Measurements from ENCODE around the gene DEAF1. TPM values are rescaled to one million over a fixed set of nuclear protein-coding genes. Genes with fewer than 3 reads are reported as not detected.
A peak's percentile ranks its signal among the peaks of the same experiment; 100 is the strongest.

Gene DEAF1
- total RNA-seq, 2 experiments from 2014 or later = 47.4 to 56.6 TPM

DNA sequence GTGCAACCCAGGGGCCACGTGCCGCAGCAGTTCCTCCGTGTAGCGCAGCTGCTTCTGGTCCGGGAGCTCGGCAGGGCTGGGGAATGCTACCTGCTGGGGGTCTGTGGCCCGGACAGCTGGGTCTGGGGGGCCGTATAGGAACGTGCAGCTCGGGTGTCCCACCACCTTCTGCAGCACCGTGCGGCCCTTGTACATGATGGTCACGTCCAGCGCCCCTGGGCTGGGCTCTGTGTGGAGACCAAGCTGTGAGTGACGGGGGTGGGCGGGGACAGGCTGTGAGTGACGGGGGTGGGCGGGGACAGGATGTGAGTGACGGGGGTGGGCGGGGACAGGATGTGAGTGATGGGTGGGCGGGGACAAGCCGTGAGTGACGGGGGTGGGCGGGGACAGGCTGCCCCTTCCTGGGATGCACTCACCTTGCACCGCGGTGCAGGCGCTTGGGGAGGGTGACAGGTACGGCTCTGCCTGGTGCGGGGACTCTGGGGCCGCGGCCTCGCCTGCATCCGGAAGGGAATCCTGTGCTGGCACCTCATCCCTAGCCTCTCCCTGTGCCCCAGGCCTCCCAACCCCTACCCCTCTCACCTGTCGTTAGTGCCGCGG lies 81.6 kb downstream of the DEAF1 start:
- DNase-seq (peak; percentile 92), ATAC-seq (peak; percentile 30)
- Mint-ChIP-seq H3K27me3 (no peaks in the 10 kb centered on the region), H3K9me3 (ENCODE audit: low read depth) (no peaks in the 10 kb centered on the region), H3K27ac (no peak overlapping the region), H3K4me1 (peaks cover 13% of the 10 kb centered on the region), H3K36me3 (ENCODE audit: low read depth) (peaks cover 22% of the 10 kb centered on the region), H3K4me3 (no peak overlapping the region)
- POLR2A ChIA-PET = no interaction called here
- intact Hi-C loops (cut with DNase I, micrococcal nuclease) = loop anchor here in 1 of 2 experiments (1.0 kb wide), 3 partner anchors 53 to 206 kb away; partner anchors contain the start of genes LMNTD2, RASSF7 and RNH1
- CTCF ChIA-PET = interaction anchor here (0.6 to 1.1 kb wide), 3 partner anchors 26 to 82 kb away, joined by 3 to 5 read pairs (median 4); partner anchors contain the start of genes DEAF1 and TMEM80

DNA sequence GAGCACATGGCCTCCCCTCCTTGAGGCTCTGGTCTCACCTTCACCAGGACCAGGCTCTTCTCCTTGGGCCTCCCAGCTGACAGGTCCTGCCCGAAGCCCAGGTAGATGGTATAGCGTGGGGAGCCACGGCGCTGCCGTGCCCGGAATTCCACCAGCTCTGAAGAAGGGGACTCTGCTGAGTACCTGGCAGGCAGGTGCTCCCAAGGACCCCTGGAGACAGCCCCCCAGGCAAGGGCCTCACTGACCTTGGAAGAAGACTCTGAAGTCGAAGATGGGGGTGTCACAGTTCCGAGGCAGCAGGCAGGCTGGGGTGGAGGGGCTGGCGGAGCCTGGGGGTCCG lies 82.1 kb downstream of the DEAF1 start:
- ChIA-PET POLR2A (no interaction called here), CTCF (interaction anchor here (0.6 to 1.1 kb wide), 4 partner anchors 25 to 92 kb away, joined by 3 to 5 read pairs (median 4); partner anchors contain the start of genes DEAF1 and TMEM80)
- no peak for DNase-seq
- Mint-ChIP-seq H3K9me3 (ENCODE audit: low read depth) (no peaks in the 10 kb centered on the region), H3K4me1 (peaks cover 13% of the 10 kb centered on the region), H3K36me3 (ENCODE audit: low read depth) (peaks cover 22% of the 10 kb centered on the region), H3K4me3 (no peak overlapping the region), H3K27me3 (no peaks in the 10 kb centered on the region), H3K27ac (no peak overlapping the region)
- no peak for ATAC-seq
- intact Hi-C loops (cut with DNase I, micrococcal nuclease) = loop anchor here in 1 of 2 experiments (1.0 kb wide), 3 partner anchors 53 to 206 kb away; partner anchors contain the start of genes LMNTD2, RASSF7 and RNH1

DNA sequence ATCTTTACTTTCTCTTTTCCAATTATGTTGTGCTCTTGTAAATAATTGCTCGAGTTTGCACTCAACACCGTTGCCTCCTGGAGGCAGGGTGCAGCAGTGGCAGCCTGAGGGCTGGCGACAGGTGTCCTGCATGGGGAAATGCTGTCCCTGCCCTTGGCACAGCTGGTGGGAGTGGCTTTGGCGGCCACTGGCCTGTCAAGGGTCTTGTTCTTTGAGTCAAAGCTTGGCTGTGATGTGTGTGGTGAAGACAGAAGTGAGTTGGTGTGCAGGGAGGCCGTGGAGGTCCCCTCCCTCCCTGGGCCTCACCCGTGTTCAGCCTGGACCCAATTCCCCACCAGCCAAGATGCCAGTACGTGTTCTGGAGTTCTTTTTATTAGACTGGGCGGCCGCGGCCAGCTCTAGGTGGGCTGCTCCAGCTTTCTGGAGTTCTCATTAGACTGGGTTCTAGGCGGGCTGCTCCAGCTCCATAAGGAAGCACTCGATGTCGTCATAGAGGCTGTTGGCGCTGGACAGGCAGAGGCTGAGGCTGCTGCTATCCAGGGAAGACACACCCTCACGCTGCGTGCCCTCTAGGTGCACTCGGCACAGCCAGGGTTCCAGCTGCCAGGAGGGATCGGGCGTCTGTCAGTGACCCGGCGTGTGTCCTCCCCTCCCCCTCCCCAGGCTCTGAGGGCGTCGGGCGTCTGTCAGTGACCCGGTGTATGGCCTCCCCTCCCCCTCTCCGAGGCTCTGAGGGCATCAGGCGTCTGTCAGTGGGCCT lies 82.6 kb downstream of the DEAF1 start:
- peak; percentile 66 for DNase-seq
- no peak overlapping the region for H3K27ac Mint-ChIP-seq
- H3K4me3 Mint-ChIP-seq = no peak overlapping the region
- POLR2A ChIA-PET = interaction anchor here (0.5 kb wide), 1 partner anchor 24 kb away, joined by 3 read pairs; no protein-coding TSS in a partner anchor
- ATAC-seq = no peak
- intact Hi-C loops (cut with DNase I, micrococcal nuclease) = no loop called here
- peaks cover 13% of the 10 kb centered on the region for H3K4me1 Mint-ChIP-seq
- no peaks in the 10 kb centered on the region for H3K9me3 Mint-ChIP-seq (ENCODE audit: low read depth)
- H3K27me3 Mint-ChIP-seq = no peaks in the 10 kb centered on the region
- peaks cover 22% of the 10 kb centered on the region for H3K36me3 Mint-ChIP-seq (ENCODE audit: low read depth)
- CTCF ChIA-PET = interaction anchor here (0.6 to 1.4 kb wide), 5 partner anchors 34 to 184 kb away, joined by 3 to 5 read pairs (median 3); partner anchors contain the start of genes DEAF1 and TMEM80

GRCh38 chr11:611001-611996 lies 83.7 kb downstream of the DEAF1 start:
- no peaks in the 10 kb centered on the region for H3K27me3 Mint-ChIP-seq
- intact Hi-C loops (cut with DNase I, micrococcal nuclease) = no loop called here
- no peak overlapping the region for H3K4me3 Mint-ChIP-seq
- H3K27ac Mint-ChIP-seq = no peak overlapping the region
- peaks cover 13% of the 10 kb centered on the region for H3K4me1 Mint-ChIP-seq
- H3K9me3 Mint-ChIP-seq (ENCODE audit: low read depth) = no peaks in the 10 kb centered on the region
- ChIA-PET POLR2A (interaction anchor here (0.5 kb wide), 1 partner anchor 23 kb away, joined by 3 read pairs; no protein-coding TSS in a partner anchor), CTCF (interaction anchor here (1.4 kb wide), 1 partner anchor 33 kb away, joined by 4 read pairs; no protein-coding TSS in a partner anchor)
- peaks cover 27% of the 10 kb centered on the region for H3K36me3 Mint-ChIP-seq (ENCODE audit: low read depth)
- DNase-seq = no peak
- ATAC-seq = no peak

DNA sequence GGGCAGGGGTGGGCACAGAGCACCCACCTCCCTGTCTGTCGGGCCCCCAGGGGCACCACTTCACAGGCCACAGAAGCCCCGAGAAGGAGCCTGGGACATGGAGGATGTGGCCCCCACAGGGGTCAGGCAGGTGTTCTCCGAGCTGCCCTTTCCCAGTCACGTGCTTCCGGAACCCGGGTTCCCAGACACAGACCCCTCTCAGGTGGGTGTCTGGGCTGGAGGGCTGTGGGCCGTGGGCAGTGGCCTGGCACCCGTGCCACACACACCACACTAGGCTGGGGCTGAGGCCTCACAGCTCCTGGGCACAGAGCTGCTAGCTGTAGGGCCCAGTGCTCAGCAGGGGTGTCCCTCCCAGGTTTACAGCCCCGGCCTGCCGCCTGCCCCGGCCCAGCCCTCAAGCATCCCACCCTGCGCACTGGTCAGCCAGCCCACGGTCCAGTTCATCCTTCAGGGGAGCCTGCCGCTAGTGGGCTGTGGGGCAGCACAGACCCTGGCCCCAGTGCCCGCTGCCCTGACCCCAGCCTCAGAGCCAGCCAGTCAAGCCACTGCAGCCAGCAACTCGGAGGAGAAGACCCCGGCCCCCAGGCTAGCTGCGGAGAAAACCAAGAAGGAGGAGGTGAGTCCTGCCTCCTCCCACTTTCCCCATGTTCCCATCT lies 84.7 kb downstream of the DEAF1 start:
- intact Hi-C loops (cut with DNase I, micrococcal nuclease) = no loop called here
- no peak for DNase-seq
- Mint-ChIP-seq H3K27ac (no peak overlapping the region), H3K9me3 (ENCODE audit: low read depth) (no peaks in the 10 kb centered on the region), H3K4me1 (peaks cover 10% of the 10 kb centered on the region), H3K27me3 (no peaks in the 10 kb centered on the region), H3K36me3 (ENCODE audit: low read depth) (peaks cover 24% of the 10 kb centered on the region), H3K4me3 (no peak overlapping the region)
- no peak for ATAC-seq
- CTCF ChIA-PET = no interaction called here
- POLR2A ChIA-PET = no interaction called here

- Mint-ChIP-seq H3K4me3 (no peak overlapping the region), H3K4me1 (peaks cover 6% of the 10 kb centered on the region), H3K27ac (no peak overlapping the region), H3K27me3 (no peaks in the 10 kb centered on the region), H3K36me3 (ENCODE audit: low read depth) (peaks cover 20% of the 10 kb centered on the region), H3K9me3 (ENCODE audit: low read depth) (no peaks in the 10 kb centered on the region)
- ATAC-seq (no peak), DNase-seq (no peak)
- ChIA-PET CTCF (no interaction called here), POLR2A (no interaction called here)
- intact Hi-C loops (cut with DNase I, micrococcal nuclease) = no loop called here
Measured at GRCh38 chr11:609341-609811, 85.6 kb downstream of the DEAF1 start.

GRCh38 chr11:608791-609251 lies 86.2 kb downstream of the DEAF1 start:
- CTCF ChIA-PET = no interaction called here
- Mint-ChIP-seq H3K36me3 (ENCODE audit: low read depth) (peaks cover 19% of the 10 kb centered on the region), H3K27me3 (no peaks in the 10 kb centered on the region)

GRCh38 chr11:607971-608659 lies 86.9 kb downstream of the DEAF1 start:
- Mint-ChIP-seq H3K4me1 (no peaks in the 10 kb centered on the region), H3K36me3 (ENCODE audit: low read depth) (peaks cover 22% of the 10 kb centered on the region), H3K9me3 (ENCODE audit: low read depth) (no peaks in the 10 kb centered on the region), H3K4me3 (no peak overlapping the region), H3K27ac (no peak overlapping the region), H3K27me3 (no peaks in the 10 kb centered on the region)
- no peak for DNase-seq
- ChIA-PET CTCF (interaction anchor here (0.6 kb wide), 1 partner anchor 57 kb away, joined by 4 read pairs; no protein-coding TSS in a partner anchor), POLR2A (no interaction called here)
- ATAC-seq = no peak
- intact Hi-C loops (cut with DNase I, micrococcal nuclease) = no loop called here

More at GRCh38 chr11:608791-609251, 86.2 kb downstream of the DEAF1 start:
- peaks cover 2% of the 10 kb centered on the region for H3K4me1 Mint-ChIP-seq
- no peak for ATAC-seq
- POLR2A ChIA-PET = no interaction called here
- H3K9me3 Mint-ChIP-seq (ENCODE audit: low read depth) = no peaks in the 10 kb centered on the region
- intact Hi-C loops (cut with DNase I, micrococcal nuclease) = no loop called here
- no peak overlapping the region for H3K27ac Mint-ChIP-seq
- no peak for DNase-seq
- H3K4me3 Mint-ChIP-seq = no peak overlapping the region

GRCh38 chr11:607020-607780 lies 87.8 kb downstream of the DEAF1 start:
- CTCF ChIA-PET = interaction anchor here (0.6 kb wide), 1 partner anchor 57 kb away, joined by 4 read pairs; no protein-coding TSS in a partner anchor
- POLR2A ChIA-PET = no interaction called here
- Mint-ChIP-seq H3K36me3 (ENCODE audit: low read depth) (peaks cover 23% of the 10 kb centered on the region), H3K27ac (no peak overlapping the region), H3K27me3 (no peaks in the 10 kb centered on the region), H3K9me3 (ENCODE audit: low read depth) (no peaks in the 10 kb centered on the region), H3K4me1 (no peaks in the 10 kb centered on the region), H3K4me3 (no peak overlapping the region)
- intact Hi-C loops (cut with DNase I, micrococcal nuclease) = no loop called here
- ATAC-seq (no peak), DNase-seq (no peak)

DNA sequence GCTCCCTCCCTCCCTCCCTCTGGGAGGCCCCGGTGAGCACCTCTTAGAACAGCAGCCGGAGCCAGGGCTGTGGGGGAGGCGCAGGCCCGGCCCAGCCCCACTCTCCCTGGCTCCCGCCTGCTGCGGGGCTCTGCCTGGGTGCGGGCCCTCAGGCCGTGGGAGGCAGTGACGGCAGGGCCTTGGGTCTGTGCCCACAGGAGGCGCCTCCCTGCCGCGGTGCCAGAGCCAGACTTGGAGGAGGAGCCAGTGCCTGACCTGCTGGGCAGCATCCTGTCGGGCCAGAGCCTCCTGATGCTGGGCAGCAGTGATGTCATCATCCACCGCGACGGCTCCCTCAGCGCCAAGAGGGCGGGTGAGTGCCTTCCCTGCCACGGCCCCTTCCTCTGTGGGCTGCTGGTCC lies 88.8 kb downstream of the DEAF1 start:
- no peaks in the 10 kb centered on the region for H3K4me1 Mint-ChIP-seq
- H3K9me3 Mint-ChIP-seq (ENCODE audit: low read depth) = no peaks in the 10 kb centered on the region
- H3K36me3 Mint-ChIP-seq (ENCODE audit: low read depth) = peaks cover 26% of the 10 kb centered on the region
- CTCF ChIA-PET = no interaction called here
- no peaks in the 10 kb centered on the region for H3K27me3 Mint-ChIP-seq
- POLR2A ChIA-PET = no interaction called here
- intact Hi-C loops (cut with DNase I, micrococcal nuclease) = no loop called here
- DNase-seq = no peak
- no peak for ATAC-seq
- H3K27ac Mint-ChIP-seq = no peak overlapping the region
- H3K4me3 Mint-ChIP-seq = no peak overlapping the region
